Activated naive CD8-positive, alpha-beta T cell treated with anti-CD3 and anti-CD28 coated beads, Interleukin-2, amount 50 U/mL, for 24 hours (primary cell): ENCODE results near the gene PTX4.
A peak's percentile ranks its signal among the peaks of the same experiment; 100 is the strongest.

Experiments
- ATAC-seq: fragments of 150-1000 bp; cut with Tn5 transposase; one replicate; pipeline ENCODE4 v1.10.0; 2021
- DNase-seq: peaks from one replicate; pipeline ENCODE4 v3.0.0; 2021
- H3K27ac Mint-ChIP-seq: one replicate; pipeline ENCODE4 v1.8.0; 2021; ENCODE audit warnings: mild to moderate bottlenecking, mixed read lengths
- H3K27me3 Mint-ChIP-seq: one replicate; pipeline ENCODE4 v1.8.0; 2021; ENCODE audit warnings: mixed read lengths
- H3K36me3 Mint-ChIP-seq: one replicate; pipeline ENCODE4 v1.8.0; 2021; ENCODE audit warnings: low read depth, mixed read lengths
- H3K4me1 Mint-ChIP-seq: one replicate; pipeline ENCODE4 v1.8.0; 2021; ENCODE audit warnings: mixed read lengths
- H3K4me3 Mint-ChIP-seq: one replicate; pipeline ENCODE4 v1.8.0; 2021; ENCODE audit warnings: mild to moderate bottlenecking, moderate library complexity, mixed read lengths
- H3K9me3 Mint-ChIP-seq: one replicate; pipeline ENCODE4 v1.8.0; 2021; ENCODE audit warnings: mixed read lengths

Gene PTX4

DNA sequence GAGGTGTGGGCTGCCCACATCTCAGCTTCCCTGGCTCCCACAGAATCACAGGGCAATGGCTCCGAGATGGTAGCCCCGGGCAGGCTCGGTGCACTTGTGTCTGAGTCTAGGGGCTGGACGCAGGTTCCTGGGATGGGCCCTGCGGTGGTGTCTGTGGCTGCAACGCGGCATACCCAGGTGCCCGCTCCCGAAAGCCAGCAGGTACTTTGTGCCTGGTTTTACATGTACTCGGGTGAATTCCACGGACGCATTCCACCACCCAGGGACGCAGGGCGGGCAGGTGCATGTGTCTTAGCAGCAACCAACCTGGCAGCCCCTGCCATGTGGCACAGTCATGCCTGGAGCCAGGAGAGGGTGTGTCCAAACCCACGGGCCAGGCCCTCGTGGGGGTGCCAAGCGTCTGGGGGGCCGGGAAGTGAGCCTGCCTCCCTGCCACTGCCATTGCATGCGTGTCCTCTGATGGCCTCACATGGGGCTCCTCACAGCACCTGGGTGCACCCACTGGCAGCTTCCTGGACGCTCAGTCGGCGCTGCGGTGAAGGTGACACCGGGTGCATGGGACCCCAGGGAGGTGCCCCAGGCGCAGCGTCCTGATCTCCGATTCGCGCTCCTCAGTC, 40.3 kb upstream of the PTX4 start:
- H3K4me1 Mint-ChIP-seq, result peaks cover 9% of the 10 kb centered on the region
- H3K36me3 Mint-ChIP-seq, result no peaks in the 10 kb centered on the region
- DNase-seq (no peak), ATAC-seq (no peak)
- no peak overlapping the region for H3K27ac Mint-ChIP-seq
- H3K9me3 Mint-ChIP-seq, result no peaks in the 10 kb centered on the region
- no peaks in the 10 kb centered on the region for H3K27me3 Mint-ChIP-seq
- H3K4me3 Mint-ChIP-seq, result no peak overlapping the region

DNA sequence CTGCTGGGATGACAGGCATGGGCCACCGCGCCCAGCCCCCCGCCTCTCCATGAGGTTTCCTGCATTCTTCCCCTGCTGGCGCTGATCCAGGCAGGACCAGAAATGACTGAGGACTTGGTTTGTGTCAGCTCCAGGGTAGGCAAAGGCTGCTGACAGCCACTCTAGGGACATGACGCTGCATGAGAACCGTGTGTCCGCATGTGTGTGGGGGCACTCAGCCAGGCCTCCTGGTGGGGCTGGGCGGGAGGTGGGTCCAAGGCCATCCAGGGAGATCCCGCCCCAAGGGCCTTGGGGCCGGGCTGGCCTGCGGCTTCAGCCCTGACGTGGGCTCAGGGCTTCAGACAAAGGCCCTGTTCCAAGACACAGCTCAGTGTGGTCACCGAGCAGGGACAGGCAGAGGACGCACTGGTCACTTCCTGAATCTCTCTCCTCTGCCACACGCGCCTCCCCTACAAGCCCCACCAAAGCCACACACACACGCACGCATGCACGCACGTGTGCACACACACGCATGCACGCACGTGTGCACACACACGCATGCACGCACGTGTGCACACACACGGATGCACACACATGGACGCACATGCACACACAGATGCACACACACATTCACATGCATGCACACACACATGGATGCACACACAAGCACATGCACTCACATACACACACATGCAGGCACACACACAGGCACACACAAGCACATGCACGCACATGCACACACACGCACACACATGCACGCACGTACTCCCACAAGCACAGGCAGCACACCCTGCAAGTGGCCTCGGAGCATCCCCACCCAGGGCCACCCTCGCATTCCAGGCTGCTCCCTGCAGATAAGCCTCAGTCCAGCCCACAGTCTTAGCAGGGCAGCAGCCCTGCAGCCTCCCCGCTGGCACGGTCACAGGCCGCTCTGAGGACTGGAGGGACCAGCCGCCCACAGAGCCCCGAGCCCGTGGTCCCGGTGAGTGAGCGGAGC, 39.4 kb upstream of the PTX4 start:
- DNase-seq (no peak), ATAC-seq (no peak)
- H3K36me3 Mint-ChIP-seq, result no peaks in the 10 kb centered on the region
- peaks cover 9% of the 10 kb centered on the region for H3K4me1 Mint-ChIP-seq
- H3K27me3 Mint-ChIP-seq, result no peaks in the 10 kb centered on the region
- no peaks in the 10 kb centered on the region for H3K9me3 Mint-ChIP-seq
- H3K27ac Mint-ChIP-seq, result no peak overlapping the region
- H3K4me3 Mint-ChIP-seq, result no peak overlapping the region

DNA sequence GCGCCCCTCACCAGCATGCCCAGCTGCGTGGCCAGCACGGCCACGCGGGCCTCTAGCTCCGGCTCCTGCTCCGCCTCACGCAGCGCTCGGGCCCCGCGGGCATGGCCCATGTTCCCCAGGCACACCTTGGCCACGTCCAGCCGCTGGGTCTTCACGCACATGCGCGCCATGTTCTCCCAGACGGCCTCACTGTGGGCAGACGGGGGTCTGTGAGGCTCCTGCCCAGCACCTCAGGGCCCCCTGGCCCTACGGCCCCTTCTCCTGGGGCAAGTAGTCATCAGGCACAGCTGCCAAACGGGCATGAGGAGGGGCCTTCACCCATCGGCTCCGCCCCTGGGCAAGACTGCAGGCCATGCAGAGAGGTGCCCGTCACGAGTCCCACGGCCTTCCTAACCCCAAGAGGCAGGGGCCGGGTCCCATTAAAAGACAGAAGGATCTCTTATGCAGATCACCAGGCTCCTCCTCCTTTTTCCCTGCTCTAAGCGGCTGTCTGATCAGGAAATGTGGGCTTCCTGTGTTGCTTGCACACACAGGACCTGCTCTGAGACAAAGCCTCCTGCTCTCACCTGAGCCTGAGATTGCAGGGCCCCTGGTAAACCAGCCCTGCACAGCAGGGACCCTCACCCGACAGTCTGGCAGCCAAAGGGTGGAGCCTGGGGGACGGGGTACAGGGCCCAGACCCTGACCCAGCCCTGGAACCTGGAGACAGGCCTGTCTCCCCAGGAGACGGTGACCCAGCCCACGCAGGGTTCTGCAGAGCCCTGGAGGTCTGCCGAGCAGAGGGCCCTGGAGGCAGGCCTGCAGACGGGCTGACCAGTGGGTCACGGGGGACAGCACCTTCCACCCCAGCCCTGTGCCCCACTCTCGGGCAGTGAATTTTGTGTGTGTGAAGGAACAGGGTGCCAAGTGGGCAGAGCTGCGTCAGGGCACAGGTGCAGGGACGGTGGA, 38.1 kb upstream of the PTX4 start:
- ATAC-seq, result peak; percentile 31
- Mint-ChIP-seq H3K27me3 (no peaks in the 10 kb centered on the region), H3K27ac (no peak overlapping the region), H3K9me3 (no peaks in the 10 kb centered on the region), H3K4me3 (peak overlapping the region; percentile 63), H3K36me3 (no peaks in the 10 kb centered on the region), H3K4me1 (peaks cover 9% of the 10 kb centered on the region)
- no peak for DNase-seq

DNA sequence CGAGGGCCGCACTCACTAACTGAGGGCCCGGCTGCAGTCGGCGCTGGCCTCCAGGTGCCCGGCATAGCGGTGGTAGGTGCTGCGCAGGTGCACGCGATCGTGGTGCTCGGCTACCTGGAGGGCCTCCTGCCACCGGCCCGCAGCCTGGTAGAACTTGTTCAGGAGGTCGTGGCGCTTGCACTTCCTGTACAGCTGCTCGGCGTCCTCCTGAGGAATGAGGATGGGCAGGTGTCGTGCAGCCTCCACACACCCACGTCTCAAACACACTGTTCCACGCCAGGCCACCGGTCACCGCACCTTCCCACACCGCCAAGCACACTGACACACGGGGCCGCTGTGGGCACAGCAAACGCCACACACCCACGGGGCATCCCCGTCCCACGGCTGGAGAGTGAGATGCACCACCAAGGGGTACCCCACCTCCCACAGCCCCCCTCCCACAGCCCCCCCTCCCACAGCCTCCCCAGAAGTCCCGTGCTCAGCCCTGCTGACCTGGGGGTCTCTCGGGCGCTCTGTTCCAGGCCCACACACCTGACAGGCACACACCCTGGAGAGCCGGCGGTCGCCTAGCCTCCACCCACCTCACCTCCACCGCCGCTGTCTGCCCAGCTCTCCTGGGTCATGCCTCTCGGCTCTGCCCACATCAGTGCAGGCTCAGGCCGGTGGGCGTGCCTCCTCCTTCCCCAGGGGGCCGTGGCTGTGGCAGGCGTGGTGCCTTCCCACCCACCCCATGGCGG, 37.3 kb upstream of the PTX4 start:
- Mint-ChIP-seq H3K36me3 (no peaks in the 10 kb centered on the region), H3K27ac (no peak overlapping the region), H3K27me3 (no peaks in the 10 kb centered on the region), H3K4me3 (peak overlapping the region; percentile 63), H3K4me1 (peaks cover 9% of the 10 kb centered on the region), H3K9me3 (no peaks in the 10 kb centered on the region)
- ATAC-seq (peak; percentile 35), DNase-seq (no peak)

DNA sequence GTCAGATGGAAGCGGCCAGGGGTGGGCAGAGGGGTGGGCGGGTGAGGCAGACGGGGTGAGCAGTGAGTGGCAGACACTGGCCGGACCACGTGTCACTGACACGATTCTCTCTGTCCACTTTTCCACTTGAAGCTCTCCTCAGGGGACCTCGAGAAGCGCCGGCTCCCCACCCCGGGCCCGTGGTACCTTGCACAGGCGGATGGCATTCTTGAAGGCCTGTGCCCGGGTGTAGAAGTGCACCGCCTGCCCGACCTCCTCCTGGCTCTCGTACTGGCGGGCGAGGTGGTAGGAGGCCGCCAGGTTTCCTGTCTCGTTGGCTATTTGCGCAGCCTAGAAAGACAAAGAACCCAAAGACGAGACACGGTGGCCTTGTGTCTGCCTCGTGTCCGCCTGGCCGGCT, 35.6 kb upstream of the PTX4 start:
- ATAC-seq (no peak), DNase-seq (no peak)
- Mint-ChIP-seq H3K27ac (no peak overlapping the region), H3K9me3 (no peaks in the 10 kb centered on the region), H3K4me3 (no peak overlapping the region), H3K36me3 (no peaks in the 10 kb centered on the region), H3K27me3 (no peaks in the 10 kb centered on the region), H3K4me1 (peaks cover 9% of the 10 kb centered on the region)

DNA sequence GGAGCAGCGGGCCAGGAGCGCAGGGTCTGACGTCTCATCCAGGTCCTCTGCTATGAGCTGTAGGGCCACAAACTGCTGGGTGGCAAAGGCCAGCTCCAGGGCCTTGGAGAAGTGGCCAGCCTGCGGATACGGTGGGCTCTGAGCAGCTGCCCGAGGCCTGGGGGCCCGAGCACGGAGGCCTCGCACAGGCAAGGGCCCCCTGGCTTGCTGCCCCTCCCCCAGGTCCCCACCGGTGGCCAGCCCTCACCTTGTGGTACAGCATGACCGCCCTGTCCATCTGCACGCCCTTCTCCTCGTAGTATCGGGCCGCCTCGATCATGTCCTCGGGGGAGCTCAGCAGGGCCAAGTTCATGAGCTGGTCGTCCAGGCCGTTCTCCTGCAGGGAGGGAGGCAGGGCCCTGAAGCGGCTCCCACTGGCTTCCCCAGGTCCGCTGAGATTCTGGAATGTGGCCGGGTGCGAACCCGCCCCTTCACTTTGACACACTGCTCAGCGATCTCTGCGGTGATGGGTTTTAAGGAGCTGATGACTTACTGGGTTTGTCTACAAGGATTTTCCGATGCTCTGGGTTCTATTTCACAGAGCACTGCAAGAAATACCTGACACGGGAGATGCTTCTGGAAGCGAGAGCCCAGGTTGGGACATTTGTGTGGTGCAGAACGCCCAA, 35.0 kb upstream of the PTX4 start:
- Mint-ChIP-seq H3K27ac (no peak overlapping the region), H3K4me3 (no peak overlapping the region), H3K9me3 (no peaks in the 10 kb centered on the region), H3K4me1 (peaks cover 9% of the 10 kb centered on the region), H3K36me3 (no peaks in the 10 kb centered on the region), H3K27me3 (no peaks in the 10 kb centered on the region)
- no peak for DNase-seq
- ATAC-seq, result no peak

DNA sequence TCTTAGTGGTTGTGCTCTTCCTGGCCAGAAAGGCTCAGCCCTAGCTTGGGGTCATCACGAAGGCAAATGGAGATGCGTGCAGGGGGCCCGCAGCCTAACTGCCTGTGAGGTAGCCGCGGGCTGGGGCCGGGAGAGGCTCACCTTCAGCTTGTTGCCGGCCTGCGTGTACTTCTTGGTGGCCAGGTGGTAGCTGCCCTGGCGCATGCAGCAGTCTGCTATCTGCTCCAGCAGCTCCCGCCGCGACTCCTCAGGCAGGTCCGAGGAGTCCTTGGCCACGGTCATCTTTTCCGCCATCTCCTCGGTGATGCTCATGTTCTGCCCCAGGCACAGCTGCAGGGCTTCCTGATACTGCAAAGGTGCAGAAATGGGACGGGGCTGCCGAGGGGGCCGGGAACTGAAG, 31.7 kb upstream of the PTX4 start:
- Mint-ChIP-seq H3K27me3 (no peaks in the 10 kb centered on the region), H3K27ac (no peak overlapping the region), H3K4me3 (no peak overlapping the region), H3K4me1 (peaks cover under 1% of the 10 kb centered on the region), H3K36me3 (peaks cover 2% of the 10 kb centered on the region), H3K9me3 (no peaks in the 10 kb centered on the region)
- ATAC-seq, result no peak
- DNase-seq, result no peak

DNA sequence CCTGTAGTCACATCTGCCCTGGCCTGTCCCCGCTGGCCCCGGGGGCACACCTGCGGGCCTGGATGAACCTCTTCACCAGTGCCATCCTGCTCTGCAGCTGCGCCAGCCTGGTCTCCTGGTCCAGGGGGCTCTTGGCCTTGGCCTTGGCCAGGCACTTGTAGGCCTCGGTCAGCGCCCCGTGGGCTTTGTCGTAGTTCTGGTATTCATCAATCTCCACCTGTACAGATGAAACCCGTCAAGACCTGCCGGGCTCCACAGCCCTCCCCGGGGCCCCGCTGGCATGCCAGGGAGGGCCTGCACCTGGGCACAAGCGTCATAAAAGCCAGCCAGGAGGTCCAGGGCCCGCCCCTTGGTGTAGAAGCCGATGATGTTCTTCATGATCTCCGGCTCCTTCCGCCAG, 31.1 kb upstream of the PTX4 start:
- no peak for ATAC-seq
- Mint-ChIP-seq H3K27me3 (no peaks in the 10 kb centered on the region), H3K9me3 (no peaks in the 10 kb centered on the region), H3K27ac (no peak overlapping the region), H3K4me1 (no peaks in the 10 kb centered on the region), H3K4me3 (no peak overlapping the region), H3K36me3 (peaks cover 4% of the 10 kb centered on the region)
- no peak for DNase-seq

DNA sequence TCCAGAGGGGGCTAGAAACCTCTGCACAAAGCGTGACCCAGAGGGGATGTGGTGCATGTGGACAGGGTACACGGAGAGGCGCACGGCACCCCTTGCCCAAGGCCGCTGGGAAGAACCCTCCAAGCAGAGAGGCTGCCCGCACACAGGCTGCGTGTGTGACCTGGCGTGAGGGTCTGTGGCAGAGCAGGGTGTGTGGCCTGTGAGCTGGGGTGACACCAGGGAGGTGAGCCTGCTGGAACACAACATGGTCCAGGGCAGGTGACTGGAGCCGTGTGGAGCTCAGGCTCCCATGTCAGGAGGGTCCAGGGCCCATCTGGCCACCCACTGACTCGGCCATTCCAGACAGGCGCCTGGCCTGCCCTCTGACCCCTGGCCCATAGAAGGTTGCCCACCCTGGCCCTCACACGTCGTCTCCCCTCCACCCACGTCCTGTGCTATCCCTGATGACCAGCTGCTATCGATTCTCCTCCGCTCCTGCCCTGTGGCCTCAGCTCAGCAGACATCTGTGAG, 29.9 kb upstream of the PTX4 start:
- H3K4me1 Mint-ChIP-seq, result no peaks in the 10 kb centered on the region
- peaks cover 4% of the 10 kb centered on the region for H3K36me3 Mint-ChIP-seq
- no peak for DNase-seq
- no peak overlapping the region for H3K4me3 Mint-ChIP-seq
- no peaks in the 10 kb centered on the region for H3K9me3 Mint-ChIP-seq
- ATAC-seq, result no peak
- no peak overlapping the region for H3K27ac Mint-ChIP-seq
- H3K27me3 Mint-ChIP-seq, result no peaks in the 10 kb centered on the region

DNA sequence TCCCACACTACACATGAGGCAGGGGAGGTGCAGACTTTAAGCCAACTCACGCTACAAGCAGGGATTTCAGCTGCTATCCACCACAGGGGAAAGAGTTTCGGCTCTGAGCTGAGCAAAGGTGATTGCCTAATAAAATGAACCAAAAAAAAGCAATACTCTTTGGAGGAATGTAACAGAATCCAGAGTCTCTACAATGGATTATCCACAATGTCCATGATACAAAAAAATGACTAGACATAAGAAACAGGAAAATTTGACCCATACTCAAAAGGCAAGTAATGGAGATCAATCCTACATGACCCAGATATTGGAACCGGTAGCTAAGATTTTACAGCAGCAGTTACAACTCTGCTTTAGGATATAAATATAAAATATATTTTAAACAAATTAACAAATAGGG, 25.8 kb upstream of the PTX4 start:
- H3K4me1 Mint-ChIP-seq, result no peaks in the 10 kb centered on the region
- no peak overlapping the region for H3K27ac Mint-ChIP-seq
- H3K27me3 Mint-ChIP-seq, result no peaks in the 10 kb centered on the region
- H3K36me3 Mint-ChIP-seq, result peaks cover 15% of the 10 kb centered on the region
- H3K9me3 Mint-ChIP-seq, result no peaks in the 10 kb centered on the region
- no peak overlapping the region for H3K4me3 Mint-ChIP-seq
- DNase-seq (no peak), ATAC-seq (no peak)

DNA sequence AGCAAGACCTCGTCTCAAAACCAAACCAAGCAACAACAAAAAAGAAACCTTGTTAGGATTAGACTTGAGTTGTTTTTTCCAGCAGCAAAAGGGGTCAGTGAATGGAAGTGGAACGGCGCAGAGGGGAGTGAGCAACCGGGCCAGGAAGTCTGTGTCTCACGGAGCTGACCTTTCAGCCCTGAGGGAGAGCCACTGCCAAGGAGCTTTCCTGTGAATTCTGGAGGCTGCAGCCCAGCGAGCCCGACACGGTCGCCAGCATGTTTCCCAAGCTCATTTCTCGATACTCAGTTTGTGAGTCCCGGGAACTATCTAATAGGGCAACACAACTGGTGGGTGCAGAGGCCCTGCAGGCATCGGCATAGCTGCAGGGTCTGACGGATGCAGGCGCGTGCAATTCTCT, 24.0 kb upstream of the PTX4 start:
- ATAC-seq (no peak), DNase-seq (no peak)
- Mint-ChIP-seq H3K27ac (no peak overlapping the region), H3K4me3 (no peak overlapping the region), H3K4me1 (no peaks in the 10 kb centered on the region), H3K27me3 (no peaks in the 10 kb centered on the region), H3K9me3 (no peaks in the 10 kb centered on the region), H3K36me3 (peaks cover 13% of the 10 kb centered on the region)

DNA sequence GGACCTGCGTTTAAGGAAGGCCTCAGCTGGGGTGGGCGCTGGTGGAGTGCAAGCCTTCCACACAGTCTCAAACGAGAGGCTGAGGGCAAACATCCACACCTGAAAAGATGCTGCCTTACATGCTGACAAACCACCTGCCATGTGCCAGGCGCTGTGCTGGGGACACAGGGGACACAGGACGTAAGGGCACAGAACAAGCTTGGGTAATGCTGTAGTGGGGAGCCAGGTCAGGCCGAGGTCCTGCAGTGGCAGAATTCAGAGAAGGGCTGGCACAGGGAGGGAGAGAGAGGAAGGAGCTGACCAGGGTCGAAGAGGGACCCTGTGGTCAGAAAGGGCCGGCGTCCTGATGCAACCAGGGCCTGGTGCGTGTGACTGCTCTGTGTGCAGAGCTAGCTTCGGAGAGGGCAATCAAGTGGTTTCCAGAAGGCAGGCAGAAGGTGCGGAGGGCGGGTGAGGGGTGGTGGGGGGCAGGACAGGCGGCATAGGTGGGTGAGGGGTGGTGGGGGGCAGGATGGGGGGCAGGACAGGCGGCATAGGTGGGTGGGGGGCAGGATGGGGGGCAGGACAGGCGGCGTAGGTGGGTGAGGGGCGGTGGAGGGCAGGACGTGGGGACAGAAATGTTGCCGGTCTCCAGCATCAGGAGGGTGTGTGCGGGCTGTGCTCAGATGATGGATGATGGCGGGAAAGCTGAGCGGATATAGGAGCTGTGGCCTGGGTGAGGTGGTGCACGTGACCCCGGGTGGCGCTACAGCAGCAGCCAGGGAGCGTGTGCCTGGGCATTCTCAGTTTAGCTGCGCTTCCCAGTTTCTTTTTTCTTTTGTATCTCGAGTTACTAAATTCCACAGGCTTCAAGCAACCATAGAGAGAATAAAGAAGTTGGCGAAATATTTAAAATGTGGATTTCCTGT, 23.2 kb upstream of the PTX4 start:
- no peak for DNase-seq
- Mint-ChIP-seq H3K4me1 (no peaks in the 10 kb centered on the region), H3K27me3 (no peaks in the 10 kb centered on the region), H3K9me3 (no peaks in the 10 kb centered on the region), H3K27ac (no peak overlapping the region), H3K36me3 (peaks cover 13% of the 10 kb centered on the region), H3K4me3 (no peak overlapping the region)
- ATAC-seq, result no peak

DNA sequence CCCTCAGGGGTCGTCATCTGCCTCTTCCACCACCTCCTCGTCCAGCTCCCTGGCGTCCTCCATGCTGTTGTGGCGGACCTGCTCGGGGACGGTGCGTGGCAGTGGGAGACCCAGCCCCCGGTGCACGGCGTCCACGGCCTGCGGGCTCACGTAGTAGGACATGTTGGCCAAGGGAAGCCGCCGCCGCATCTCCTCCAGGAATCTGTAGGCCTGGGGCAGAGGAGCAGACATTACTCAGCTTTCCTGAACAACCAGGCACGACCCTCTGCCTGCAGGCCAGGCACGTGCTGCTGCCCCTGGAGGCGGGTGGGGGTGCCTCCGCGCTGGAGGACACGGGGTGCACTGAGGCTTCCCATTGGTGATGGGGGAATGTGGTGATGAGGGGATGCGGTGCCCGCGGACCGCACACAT, 22.2 kb upstream of the PTX4 start:
- H3K4me1 Mint-ChIP-seq, result no peaks in the 10 kb centered on the region
- no peaks in the 10 kb centered on the region for H3K9me3 Mint-ChIP-seq
- peaks cover 13% of the 10 kb centered on the region for H3K36me3 Mint-ChIP-seq
- DNase-seq, result no peak
- no peak overlapping the region for H3K4me3 Mint-ChIP-seq
- H3K27me3 Mint-ChIP-seq, result no peaks in the 10 kb centered on the region
- H3K27ac Mint-ChIP-seq, result no peak overlapping the region
- no peak for ATAC-seq
